Motor neuron (in vitro differentiated cells): ENCODE measurements around the gene KBTBD13. TPM values are rescaled to one million over a fixed set of nuclear protein-coding genes. Genes with fewer than 3 reads are reported as not detected.
"Not testable (repeated sequence)": the region's sequence is repeated elsewhere in the genome, so short reads cannot be mapped to it uniquely, and the experiment has no call there.

ENCODE experiments used
- ATAC-seq, 8 experiments: fragments of 200-7000 bp; cut with Tn5 transposase; replicated peaks in 6 of 8; 2 replicates each; pipeline ENCODE4 v1.8.0; 2021; ENCODE audit warnings: mild to moderate bottlenecking in 8 of 8, moderate library complexity in 8 of 8
- H3K27ac ChIP-seq, 2 donors: fragments of 250-450 bp; sonication (Bioruptor Pico); 2 replicates each; pipeline ENCODE4 v1.9.0; 2021; ENCODE audit warnings: antibody characterized with exemption in 2 of 2, mild to moderate bottlenecking in 2 of 2, moderate library complexity in 1 of 2
- H3K4me1 ChIP-seq, 2 donors: fragments of 250-450 bp; sonication (Bioruptor Pico); replicated peaks in 1 of 2; 2 replicates each; pipeline ENCODE4 v1.6.1; 2021; ENCODE audit warnings: antibody characterized with exemption in 2 of 2, mild to moderate bottlenecking in 2 of 2, moderate library complexity in 1 of 2
- H3K4me3 ChIP-seq, 5 donors: fragments of 250-450 bp; sonication (Bioruptor Pico); 2 replicates each; pipeline ENCODE4 v1.9.0; 2021; ENCODE audit warnings: antibody characterized with exemption in 5 of 5, mild to moderate bottlenecking in 5 of 5, moderate library complexity in 4 of 5
- WGBS, 10 experiments: fragments of 450-650 bp; shearing (Covaris generic); methylation state at CpG; one replicate each; pipeline ENCODE4 v1.0.0; 2022; 5-methylcytosine and 5-hydroxymethylcytosine counted together
- in situ Hi-C, 9 experiments: fragments of 400-800 bp; cut with MboI; loops; one replicate each; pipeline ENCODE4 v1.15.0; 2021; ENCODE audit warnings: low sequenced_read_pairs in 9 of 9, low pct_unique_long_range_greater_than_20kb in 2 of 9; ENCODE audit not compliant: unreplicated experiment in 9 of 9
- total RNA-seq, 8 experiments: library from RNA; unstranded; fragments of 300-600 nt; gene quantifications; 2 replicates each; pipeline versions ENCODE4 v1.2.3 to v1.2.4, GENCODE V29; 2022

KBTBD13 gene
- total RNA-seq, 8 experiments from 2014 or later, result 0.10 to 0.28 (median 0.18) TPM; not detected in 3

DNA sequence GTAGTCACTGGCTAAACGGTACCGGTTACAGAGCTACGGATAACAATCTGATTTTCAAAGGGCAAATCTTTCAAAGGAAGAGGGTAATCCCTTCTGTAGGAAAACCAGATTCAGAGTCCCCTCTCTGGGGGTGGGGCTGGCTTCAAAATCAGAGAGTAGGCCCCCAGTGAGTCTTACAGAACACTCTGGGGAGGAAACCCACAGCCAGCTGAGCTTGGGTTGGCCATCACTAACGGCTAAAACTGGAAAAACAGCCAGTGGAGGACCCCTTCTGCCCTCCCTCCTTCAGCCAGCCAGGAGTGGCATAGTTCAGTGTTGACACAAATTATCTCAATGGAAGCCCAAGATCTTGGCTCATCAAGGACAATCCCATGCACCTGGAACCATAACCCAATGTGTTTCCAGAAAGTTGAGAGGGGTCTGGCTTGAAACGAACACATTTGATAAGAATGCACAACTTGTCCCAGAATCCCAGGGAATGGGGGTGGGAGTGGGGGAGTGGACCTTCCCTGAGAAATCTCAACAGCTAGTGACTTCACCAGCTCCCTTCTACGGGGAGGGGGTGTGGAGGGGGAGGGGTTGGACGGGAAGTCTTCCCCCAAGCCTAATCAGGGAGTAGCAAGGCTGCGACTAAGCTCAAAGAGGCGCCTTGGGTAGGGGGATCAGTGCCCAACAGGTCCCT lies 9.8 kb upstream of the KBTBD13 start:
- no peak for ATAC-seq
- WGBS, 10 experiments, result 7 to 81% (median 45%) methylated on average over 3 to 4 of the region's 9 CpGs; no CpG with 5 or more reads in 3 of the 10 experiments
- in situ Hi-C loops, result no loop called here
- Histone ChIP-seq H3K4me3 (no peak overlapping the region), H3K27ac (no peak overlapping the region), H3K4me1 (no peaks in the 10 kb centered on the region)

GRCh38 chr15:65067317-65067644 lies 9.3 kb upstream of the KBTBD13 start:
- Histone ChIP-seq H3K27ac (no peak overlapping the region), H3K4me3 (no peak overlapping the region), H3K4me1 (no peaks in the 10 kb centered on the region)
- no peak for ATAC-seq
- in situ Hi-C loops, result no loop called here
- WGBS, 10 experiments, result 19 to 20% (median 20%) methylated on average over 1 to 6 of the region's 8 CpGs; no CpG with 5 or more reads in 7 of the 10 experiments

DNA sequence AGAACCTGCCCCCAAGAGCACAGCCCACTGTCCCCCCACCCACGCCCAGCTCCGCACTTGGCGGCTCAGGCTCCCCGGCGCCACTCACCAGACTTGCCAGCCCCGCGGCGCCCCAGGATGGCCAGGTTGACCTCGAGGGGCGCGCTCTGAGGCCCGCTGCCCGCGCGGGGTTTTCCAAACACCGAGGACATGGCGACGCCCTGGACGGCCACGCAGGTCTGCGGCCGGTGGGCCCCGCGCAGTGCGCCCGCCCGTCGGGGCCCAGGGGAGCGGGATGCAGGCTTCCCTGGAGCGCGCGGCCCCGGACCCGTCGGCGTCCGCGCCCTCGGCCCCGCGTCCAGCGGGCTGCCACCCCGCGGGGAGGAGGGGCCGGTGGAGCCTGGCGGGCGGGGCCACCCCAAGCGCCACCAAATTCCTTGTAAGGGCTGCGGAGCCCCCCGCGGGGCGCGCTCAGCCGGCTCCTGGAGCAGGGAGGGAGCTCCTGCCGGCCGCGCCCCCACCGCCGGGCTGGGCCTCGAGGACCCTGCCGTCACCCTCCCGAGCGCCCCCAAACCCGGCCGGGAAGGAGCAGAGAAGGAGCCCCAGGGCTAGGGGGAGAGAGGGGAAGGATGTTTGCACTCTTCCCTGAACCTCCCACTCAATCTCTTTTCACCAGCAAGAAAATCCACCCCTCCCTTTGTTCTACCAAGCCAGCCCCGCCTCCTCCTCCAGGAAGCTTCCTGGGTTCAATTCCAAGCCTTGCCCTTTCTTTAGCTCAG lies 8.7 kb upstream of the KBTBD13 start, which contains the start of gene RASL12:
Gene RASL12, minus strand, starts transcription at position 347 of the 758 bp plus-strand sequence. Its CDS starts 156 bp downstream, at position 191.
- Histone ChIP-seq H3K4me3 (no peak within 1 kb of the TSS), H3K27ac (no peak within 1 kb of the TSS), H3K4me1 (no peaks in the 10 kb centered on the region)
- WGBS, 10 experiments, result 10 to 28% (median 23%) methylated on average over 2 to 11 of the region's 66 CpGs; no CpG with 5 or more reads in 7 of the 10 experiments
- ATAC-seq, result peak in 5 of 8 experiments; percentile 20 to 70 (median 41)
- in situ Hi-C loops, result no loop called here

DNA sequence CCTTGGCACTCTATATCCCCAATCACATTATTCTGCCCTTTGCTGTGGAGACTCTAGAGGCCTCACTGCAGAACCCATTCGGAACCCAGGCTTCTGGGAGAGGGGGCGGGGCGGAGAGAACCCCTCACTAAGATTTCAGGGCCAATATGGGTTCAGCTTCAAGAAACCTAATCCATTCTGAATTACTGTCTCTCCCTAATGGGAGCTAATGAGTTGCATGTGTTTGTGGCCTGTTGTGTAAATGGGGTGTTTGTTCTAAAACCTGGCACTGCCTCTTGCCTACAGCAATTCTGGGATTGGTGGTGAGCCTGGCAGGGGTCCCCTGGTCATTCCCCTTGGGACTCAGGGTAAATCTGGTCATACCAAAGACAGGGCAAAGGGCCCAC lies 8.2 kb upstream of the KBTBD13 start:
- 17 to 100% (median 90%) methylated on average over 1 to 2 of the region's 3 CpGs; no CpG with 5 or more reads in 7 of the 10 experiments for WGBS, 10 experiments
- no peak overlapping the region for H3K27ac ChIP-seq
- no peaks in the 10 kb centered on the region for H3K4me1 ChIP-seq
- in situ Hi-C loops, result no loop called here
- ATAC-seq, result no peak
- no peak overlapping the region for H3K4me3 ChIP-seq

GRCh38 chr15:65069179-65069578 lies 7.4 kb upstream of the KBTBD13 start:
- H3K27ac ChIP-seq, result no peak overlapping the region
- peak in 2 of 8 experiments; percentile 66 to 78 for ATAC-seq
- no peak overlapping the region for H3K4me3 ChIP-seq
- no peaks in the 10 kb centered on the region for H3K4me1 ChIP-seq
- WGBS, 10 experiments, result no CpG with 5 or more reads among the region's 1 CpG
- in situ Hi-C loops, result no loop called here

GRCh38 chr15:65069779-65070546 lies 6.6 kb upstream of the KBTBD13 start:
- no peak overlapping the region for H3K27ac ChIP-seq
- no peaks in the 10 kb centered on the region for H3K4me1 ChIP-seq
- ATAC-seq, result no peak
- in situ Hi-C loops, result no loop called here
- WGBS, 10 experiments, result 40 to 100% (median 72%) methylated on average over 1 to 5 of the region's 5 CpGs; no CpG with 5 or more reads in 2 of the 10 experiments
- H3K4me3 ChIP-seq, result no peak overlapping the region

- in situ Hi-C loops, result no loop called here
- no peak overlapping the region for H3K4me3 ChIP-seq
- H3K27ac ChIP-seq, result no peak overlapping the region
- no peaks in the 10 kb centered on the region for H3K4me1 ChIP-seq
- WGBS, 10 experiments, result 17 to 50% (median 33%) methylated on average over 1 of the region's 5 CpGs; no CpG with 5 or more reads in 7 of the 10 experiments
- peak in 2 of 8 experiments; percentile 18 to 26 for ATAC-seq
Observed at GRCh38 chr15:65071381-65071811, 5.2 kb upstream of the KBTBD13 start.

- ATAC-seq, result no peak
- no peak overlapping the region for H3K27ac ChIP-seq
- in situ Hi-C loops, result no loop called here
- no peaks in the 10 kb centered on the region for H3K4me1 ChIP-seq
- no peak overlapping the region for H3K4me3 ChIP-seq
- no CpG with 5 or more reads among the region's 1 CpG for WGBS, 10 experiments
Observed at GRCh38 chr15:65072027-65072426, 4.5 kb upstream of the KBTBD13 start.

GRCh38 chr15:65072617-65073016 lies 3.9 kb upstream of the KBTBD13 start:
- no peak for ATAC-seq
- Histone ChIP-seq H3K4me3 (no peak overlapping the region), H3K27ac (no peak overlapping the region), H3K4me1 (no peaks in the 10 kb centered on the region)
- WGBS, 10 experiments, result 80 to 94% (median 81%) methylated on average over 1 to 3 of the region's 3 CpGs; no CpG with 5 or more reads in 5 of the 10 experiments
- in situ Hi-C loops, result no loop called here

GRCh38 chr15:65074946-65075345 lies 1.6 kb upstream of the KBTBD13 start:
- in situ Hi-C loops, result not testable (repeated sequence)

DNA sequence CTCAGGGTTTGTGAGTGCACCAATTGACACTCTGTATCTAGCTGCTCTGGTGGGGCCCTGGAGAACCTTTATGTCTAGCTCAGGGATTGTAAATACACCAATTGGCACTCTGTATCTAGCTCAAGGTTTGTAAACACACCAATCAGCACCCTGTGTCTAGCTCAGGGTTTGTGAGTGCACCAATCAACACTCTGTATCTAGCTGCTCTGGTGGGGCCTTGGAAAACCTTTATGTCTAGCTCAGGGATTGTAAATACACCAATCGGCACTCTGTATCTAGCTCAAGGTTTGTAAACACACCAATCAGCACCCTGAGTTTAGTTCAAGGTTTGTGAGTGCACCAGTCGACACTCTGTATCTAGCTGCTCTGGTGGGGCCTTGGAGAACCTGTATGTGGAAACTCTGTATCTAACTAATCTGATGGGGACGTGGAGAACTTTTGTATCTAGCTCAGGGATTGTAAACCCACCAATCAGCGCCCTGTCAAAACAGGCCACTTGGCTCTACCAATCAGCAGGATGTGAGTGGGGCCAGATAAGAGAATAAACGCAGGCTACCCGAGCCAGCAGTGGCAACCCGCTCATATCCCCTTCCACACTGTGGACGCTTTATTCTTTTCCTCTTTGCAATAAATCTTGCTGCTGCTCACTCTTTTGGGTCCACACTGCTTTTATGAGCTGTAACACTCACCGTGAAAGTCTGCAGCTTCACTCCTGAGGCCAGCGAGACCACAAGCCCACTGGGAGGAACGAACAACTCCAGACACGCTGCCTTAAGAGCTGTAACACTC lies 745 bp upstream of the KBTBD13 start:
- H3K27ac ChIP-seq, H3K4me3 ChIP-seq, in situ Hi-C loops, ATAC-seq, H3K4me1 ChIP-seq: not testable (repeated sequence)
- WGBS, 10 experiments, result 41 to 95% (median 87%) methylated on average over 2 to 9 of the region's 12 CpGs; no CpG with 5 or more reads in 4 of the 10 experiments

More at GRCh38 chr15:65074946-65075345, 1.6 kb upstream of the KBTBD13 start:
- not testable (repeated sequence) for H3K27ac ChIP-seq, ATAC-seq, H3K4me1 ChIP-seq, H3K4me3 ChIP-seq
- WGBS, 10 experiments, result 80% methylated on average over 2 of the region's 22 CpGs; no CpG with 5 or more reads in 9 of the 10 experiments

GRCh38 chr15:65077291-65077980 lies 890 bp downstream of the KBTBD13 start:
- H3K4me1 ChIP-seq, result peaks cover 3 to 13% of the 10 kb centered on the region in 2 donors
- in situ Hi-C loops, result no loop called here
- WGBS, 10 experiments, result 80 to 100% (median 95%) methylated on average over 1 to 36 of the region's 85 CpGs; no CpG with 5 or more reads in 3 of the 10 experiments
- ATAC-seq, result no peak
- no peak overlapping the region for H3K27ac ChIP-seq
- no peak overlapping the region for H3K4me3 ChIP-seq
